Loucy (cell line): ENCODE measurements around the gene C7orf25.

Experiments
- H2AFZ ChIP-seq: fragments of 200-600 bp; sonication (generic); 2 replicates; pipeline ENCODE4 v1.6.0; 2016; ENCODE audit warnings: antibody characterized with exemption, mild to moderate bottlenecking, low read length, moderate library complexity
- H3F3A ChIP-seq: fragments of 200-600 bp; 2 replicates; pipeline ENCODE4 v1.6.0; 2016; ENCODE audit warnings: antibody characterized with exemption, low read depth, mild to moderate bottlenecking
- H3K27me3 ChIP-seq: fragments of 200-600 bp; sonication (generic); 2 replicates; pipeline ENCODE4 v1.6.1; 2014; ENCODE audit warnings: low read length, mild to moderate bottlenecking; ENCODE audit not compliant: insufficient read depth, poor library complexity, severe bottlenecking
- H3K36me3 ChIP-seq: fragments of 200-600 bp; sonication (generic); 2 replicates; pipeline ENCODE4 v1.6.1; 2016; ENCODE audit warnings: low read length; ENCODE audit not compliant: insufficient read depth
- H3K4me1 ChIP-seq: fragments of 200-600 bp; sonication (generic); 2 replicates; pipeline ENCODE4 v1.5.1; 2014; ENCODE audit warnings: low read length, mild to moderate bottlenecking; ENCODE audit not compliant: insufficient read depth, poor library complexity, severe bottlenecking
- H3K4me2 ChIP-seq: fragments of 200-600 bp; sonication (generic); 2 replicates; pipeline ENCODE4 v1.6.0; 2014; ENCODE audit warnings: antibody characterized with exemption, low read length, low read depth, mild to moderate bottlenecking; ENCODE audit not compliant: poor library complexity, severe bottlenecking
- H3K4me3 ChIP-seq: fragments of 200-600 bp; sonication (generic); 2 replicates; pipeline ENCODE4 v1.5.1; 2014; ENCODE audit warnings: low read length, mild to moderate bottlenecking, mixed read lengths; ENCODE audit not compliant: poor library complexity, severe bottlenecking
- H3K79me2 ChIP-seq: fragments of 200-600 bp; sonication (generic); 2 replicates; pipeline ENCODE4 v1.6.1; 2014; ENCODE audit warnings: low read length; ENCODE audit not compliant: insufficient read depth
- H3K9ac ChIP-seq: fragments of 200-600 bp; sonication (generic); 2 replicates; pipeline ENCODE4 v1.6.0; 2014; ENCODE audit warnings: mild to moderate bottlenecking, low read depth, low read length, moderate library complexity; ENCODE audit not compliant: poor library complexity, severe bottlenecking
- H3K9me2 ChIP-seq: fragments of 200-600 bp; sonication (generic); replicated peaks from 2 replicates; pipeline ENCODE4 v1.6.1; 2016; ENCODE audit warnings: low read depth, low read length, mixed read lengths
- H3K9me3 ChIP-seq: fragments of 200-600 bp; sonication (generic); 2 replicates; pipeline ENCODE4 v1.6.1; 2014; ENCODE audit warnings: mild to moderate bottlenecking, antibody characterized with exemption, low read length, low read depth; ENCODE audit not compliant: insufficient read depth
- H4K20me1 ChIP-seq: fragments of 200-600 bp; sonication (generic); 2 replicates; pipeline ENCODE4 v1.6.0; 2014; ENCODE audit warnings: antibody characterized with exemption, low read length, mild to moderate bottlenecking; ENCODE audit not compliant: insufficient read depth, poor library complexity, severe bottlenecking
- CTCF ChIP-seq: fragments of 200-600 bp; sonication (generic); conservative IDR thresholded peaks from 2 replicates; pipeline ENCODE4 v1.5.1; 2014; ENCODE audit warnings: mild to moderate bottlenecking, antibody characterized with exemption, low read length
- EZH2phosphoT487 ChIP-seq: fragments of 200-600 bp; IDR thresholded peaks from 2 replicates; pipeline ENCODE4 v1.6.1; 2018; ENCODE audit warnings: antibody characterized with exemption, mild to moderate bottlenecking, moderate library complexity, borderline replicate concordance

The C7orf25 gene

GRCh38 chr7:42952328-42952727 lies 40.5 kb upstream of the C7orf25 start:
- Histone ChIP-seq H3K9me2 (no peaks in the 10 kb centered on the region; the same call in 1 of the 2 replicates), H3K9ac (no peak overlapping the region)
- TF ChIP-seq CTCF (no peak), EZH2phosphoT487 (no peak)

GRCh38 chr7:42950417-42950816 lies 38.5 kb upstream of the C7orf25 start:
- Histone ChIP-seq H3K4me1 (no peaks in the 10 kb centered on the region), H3K36me3 (no peaks in the 10 kb centered on the region), H3F3A (no peaks in the 10 kb centered on the region), H3K79me2 (no peaks in the 10 kb centered on the region), H4K20me1 (no peaks in the 10 kb centered on the region), H3K9me2 (no peaks in the 10 kb centered on the region; the same call in 1 of the 2 replicates), H3K4me2 (no peak overlapping the region), H3K9ac (no peak overlapping the region), H3K27me3 (no peaks in the 10 kb centered on the region), H3K4me3 (no peak overlapping the region), H3K9me3 (no peaks in the 10 kb centered on the region), H2AFZ (no peak overlapping the region)
- no peak for TF ChIP-seq EZH2phosphoT487
- no peak for TF ChIP-seq CTCF

More at GRCh38 chr7:42952328-42952727, 40.5 kb upstream of the C7orf25 start:
- Histone ChIP-seq H3K4me1 (no peaks in the 10 kb centered on the region), H3K4me2 (no peak overlapping the region), H3F3A (no peaks in the 10 kb centered on the region), H3K9me3 (peaks cover 7% of the 10 kb centered on the region; the same call in 1 of the 2 replicates), H3K4me3 (no peak overlapping the region), H2AFZ (no peak overlapping the region), H3K36me3 (no peaks in the 10 kb centered on the region), H3K27me3 (no peaks in the 10 kb centered on the region), H4K20me1 (no peaks in the 10 kb centered on the region), H3K79me2 (no peaks in the 10 kb centered on the region)

- Histone ChIP-seq H3K9me3 (no peaks in the 10 kb centered on the region), H2AFZ (no peak overlapping the region), H4K20me1 (no peaks in the 10 kb centered on the region), H3K4me3 (no peak overlapping the region), H3K9ac (no peak overlapping the region), H3K27me3 (no peaks in the 10 kb centered on the region), H3K9me2 (no peaks in the 10 kb centered on the region), H3K36me3 (no peaks in the 10 kb centered on the region), H3K4me1 (no peaks in the 10 kb centered on the region), H3F3A (no peaks in the 10 kb centered on the region), H3K4me2 (no peak overlapping the region), H3K79me2 (no peaks in the 10 kb centered on the region)
- TF ChIP-seq CTCF (no peak), EZH2phosphoT487 (no peak)
Measured at GRCh38 chr7:42947521-42947920, 35.7 kb upstream of the C7orf25 start.
